BJ (cell line): ENCODE data around the gene WDR31. TPM values are rescaled to one million over a fixed set of nuclear protein-coding genes. Genes with fewer than 3 reads are reported as not detected.

Experiments used
- CTCF ChIA-PET: fragments of 350-600 bp; formaldehyde crosslinking; extraction: SDS; loops from one replicate; lab custom pipeline; 2021; ENCODE audit warnings: antibody characterized with exemption, inconsistent platforms; lab: Yijun Ruan, JAX
- POLR2A ChIA-PET: fragments of 300-600 bp; sonication (Branson Sonifier 250); formaldehyde crosslinking; extraction: SDS; loops from one replicate; lab custom pipeline; 2021; ENCODE audit warnings: antibody characterized with exemption; lab: Charles Lee
- DNase-seq: peaks from one replicate; pipeline ENCODE4 v3.0.0-alpha.2; 2011; ENCODE audit warnings: low read depth
- H3K27me3 ChIP-seq: 2 replicates; pipeline ENCODE4 v1.6.0; 2011; ENCODE audit warnings: low read length; ENCODE audit not compliant: control insufficient read depth, insufficient read depth
- H3K36me3 ChIP-seq: 2 replicates; pipeline ENCODE4 v1.5.1; 2011; ENCODE audit warnings: low read length; ENCODE audit not compliant: control insufficient read depth, insufficient read depth
- H3K4me3 ChIP-seq: 2 replicates; pipeline ENCODE4 v1.5.1; 2011; ENCODE audit warnings: low read depth, mild to moderate bottlenecking, control low read depth, low read length
- polyA plus RNA-seq: library from polyadenylated mRNA; depleted of rRNA; stranded (reverse); fragments of >200 nt; gene quantifications from 2 replicates; pipeline ENCODE4 v1.2.3, GENCODE V29; 2011; rRNA removed
- TF ChIP-seq, protein P1 (sequence below): IDR thresholded peaks from 2 replicates; pipeline ENCODE4 v1.5.1; 2011; ENCODE audit warnings: low read depth, mild to moderate bottlenecking, control low read depth, inconsistent platforms, low read length, moderate library complexity; ENCODE audit not compliant: insufficient read depth

Gene WDR31
- polyA plus RNA-seq, 1 experiment, result 1.6 TPM

GRCh38 chr9:113269871-113270270 is 70.2 kb downstream of the WDR31 start:
- Histone ChIP-seq H3K36me3 (peaks cover 13% of the 10 kb centered on the region), H3K27me3 (no peaks in the 10 kb centered on the region), H3K4me3 (no peak overlapping the region)
- CTCF ChIA-PET, result interaction anchor here (1.2 to 2.1 kb wide), 3 partner anchors 10 to 131 kb away, joined by 3 to 5 read pairs (median 4); partner anchors contain the start of genes ALAD, FKBP15 and SLC31A1
- no peak for DNase-seq
- TF ChIP-seq, protein P1, sequence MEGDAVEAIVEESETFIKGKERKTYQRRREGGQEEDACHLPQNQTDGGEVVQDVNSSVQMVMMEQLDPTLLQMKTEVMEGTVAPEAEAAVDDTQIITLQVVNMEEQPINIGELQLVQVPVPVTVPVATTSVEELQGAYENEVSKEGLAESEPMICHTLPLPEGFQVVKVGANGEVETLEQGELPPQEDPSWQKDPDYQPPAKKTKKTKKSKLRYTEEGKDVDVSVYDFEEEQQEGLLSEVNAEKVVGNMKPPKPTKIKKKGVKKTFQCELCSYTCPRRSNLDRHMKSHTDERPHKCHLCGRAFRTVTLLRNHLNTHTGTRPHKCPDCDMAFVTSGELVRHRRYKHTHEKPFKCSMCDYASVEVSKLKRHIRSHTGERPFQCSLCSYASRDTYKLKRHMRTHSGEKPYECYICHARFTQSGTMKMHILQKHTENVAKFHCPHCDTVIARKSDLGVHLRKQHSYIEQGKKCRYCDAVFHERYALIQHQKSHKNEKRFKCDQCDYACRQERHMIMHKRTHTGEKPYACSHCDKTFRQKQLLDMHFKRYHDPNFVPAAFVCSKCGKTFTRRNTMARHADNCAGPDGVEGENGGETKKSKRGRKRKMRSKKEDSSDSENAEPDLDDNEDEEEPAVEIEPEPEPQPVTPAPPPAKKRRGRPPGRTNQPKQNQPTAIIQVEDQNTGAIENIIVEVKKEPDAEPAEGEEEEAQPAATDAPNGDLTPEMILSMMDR, result no peak
- POLR2A ChIA-PET, result interaction anchor here (0.9 kb wide), 1 partner anchor 42 kb away, joined by 3 read pairs; no protein-coding TSS in a partner anchor

DNA sequence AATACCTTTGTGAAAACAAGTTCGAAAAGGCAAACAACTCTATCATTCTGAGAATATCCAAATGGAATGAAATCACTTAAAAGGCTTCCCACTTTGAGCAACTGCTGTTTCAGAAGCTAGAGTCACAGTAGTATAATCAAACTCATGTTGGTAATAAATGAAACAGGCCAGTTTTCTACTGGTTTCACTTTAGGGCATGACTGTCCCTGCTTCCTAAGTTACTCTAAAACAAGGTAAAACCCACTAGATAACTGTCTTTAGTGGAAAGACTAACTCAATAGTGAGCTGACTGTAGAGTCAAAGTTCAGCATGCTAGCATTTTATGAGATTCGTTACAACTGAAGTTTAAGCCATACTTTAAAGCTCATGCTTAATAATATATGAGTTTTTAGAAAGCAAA is 70.7 kb downstream of the WDR31 start:
- DNase-seq, result no peak
- ChIA-PET POLR2A (interaction anchor here (0.9 kb wide), 1 partner anchor 43 kb away, joined by 3 read pairs; no protein-coding TSS in a partner anchor), CTCF (interaction anchor here (0.6 to 2.1 kb wide), 4 partner anchors 10 to 132 kb away, joined by 3 to 5 read pairs (median 4); partner anchors contain the start of genes ALAD, FKBP15 and SLC31A1)
- Histone ChIP-seq H3K36me3 (peaks cover 13% of the 10 kb centered on the region), H3K4me3 (no peak overlapping the region), H3K27me3 (no peaks in the 10 kb centered on the region)
- TF ChIP-seq, protein P1, result no peak

- Histone ChIP-seq H3K4me3 (no peak overlapping the region), H3K36me3 (peaks cover 13% of the 10 kb centered on the region), H3K27me3 (no peaks in the 10 kb centered on the region)
- ChIA-PET CTCF (interaction anchor here (1.4 kb wide), 1 partner anchor 47 kb away, joined by 4 read pairs; the partner anchor contains the start of genes FKBP15 and SLC31A1), POLR2A (no interaction called here)
- DNase-seq, result no peak
- TF ChIP-seq, protein P1, result no peak
Measured at GRCh38 chr9:113267911-113268566, 72.0 kb downstream of the WDR31 start.

DNA sequence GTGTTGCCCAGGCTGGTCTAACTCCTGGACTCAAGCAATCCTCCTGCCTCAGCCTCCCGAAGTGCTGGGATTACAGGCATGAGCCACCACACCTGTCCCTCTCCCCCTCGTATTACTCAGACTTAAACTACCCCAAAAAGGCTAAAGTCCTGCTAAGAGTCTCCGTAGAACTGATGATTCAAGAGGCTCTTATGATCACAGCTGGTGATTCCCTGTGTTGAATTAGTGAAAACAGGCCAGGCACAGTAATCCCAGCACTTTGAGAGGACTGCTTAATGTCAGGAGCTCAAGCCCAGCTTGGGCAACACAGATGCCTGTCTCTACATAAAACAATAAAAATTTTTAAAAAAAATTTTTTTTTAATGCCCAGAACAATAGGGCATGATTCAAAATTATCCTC is 73.9 kb downstream of the WDR31 start:
- H3K27me3 ChIP-seq, result no peaks in the 10 kb centered on the region
- TF ChIP-seq, protein P1, result no peak
- no peak for DNase-seq
- ChIA-PET CTCF (interaction anchor here (1.8 kb wide), 1 partner anchor 8 kb away, joined by 8 read pairs; the partner anchor contains the start of genes CDC26 and PRPF4), POLR2A (no interaction called here)
- no peak overlapping the region for H3K4me3 ChIP-seq
- peaks cover 6% of the 10 kb centered on the region for H3K36me3 ChIP-seq

Other genes with a start within 250 kb of the WDR31 start
- gene SLC31A2, start 189.3 kb downstream of the WDR31 start, polyA plus RNA-seq, result 8.7 and 10.7 TPM in 2 replicates
- 29.2 and 45.0 TPM in 2 replicates for gene FKBP15, start 119.0 kb downstream of the WDR31 start, polyA plus RNA-seq
- 25.7 and 36.6 TPM in 2 replicates for gene SLC31A1, start 118.7 kb downstream of the WDR31 start, polyA plus RNA-seq
- 11.1 and 33.2 TPM in 2 replicates for gene CDC26, start 64.7 kb downstream of the WDR31 start, polyA plus RNA-seq
- gene PRPF4, start 64.6 kb downstream of the WDR31 start, polyA plus RNA-seq, result 16.6 and 18.3 TPM in 2 replicates
- not detected in 2 replicates for gene RNF183, start 36.9 kb downstream of the WDR31 start, polyA plus RNA-seq
- not detected in 2 replicates for gene BSPRY, start 9.3 kb upstream of the WDR31 start, polyA plus RNA-seq
- gene HDHD3, start 36.7 kb upstream of the WDR31 start, polyA plus RNA-seq, result 8.8 and 14.2 TPM in 2 replicates
- gene ALAD, start 61.0 kb upstream of the WDR31 start, polyA plus RNA-seq, result 9.2 and 9.5 TPM in 2 replicates
- 29.3 and 47.3 TPM in 2 replicates for gene POLE3, start 70.4 kb upstream of the WDR31 start, polyA plus RNA-seq
- 0.23 and 0.49 TPM in 2 replicates for gene C9orf43, start 70.5 kb upstream of the WDR31 start, polyA plus RNA-seq
- 50.1 and 66.4 TPM in 2 replicates for gene RGS3, start 123.5 kb upstream of the WDR31 start, polyA plus RNA-seq